NCI-H460 (cell line): ENCODE data around the gene GSDME. TPM values are rescaled to one million over a fixed set of nuclear protein-coding genes. Genes with fewer than 3 reads are reported as not detected.
A peak's percentile ranks its signal among the peaks of the same experiment; 100 is the strongest.
"Not testable (repeated sequence)": the region's sequence is repeated elsewhere in the genome, so short reads cannot be mapped to it uniquely, and the experiment has no call there.

Source experiments
- DNase-seq: peaks from one replicate; pipeline ENCODE4 v3.0.0-alpha.2; 2016; ENCODE audit warnings: low read depth; ENCODE audit errors: extremely low read depth
- polyA plus RNA-seq: library from polyadenylated mRNA; depleted of rRNA; stranded (reverse); fragments of >200 nt; gene quantifications from 2 replicates; pipeline ENCODE4 v1.2.3, GENCODE V29; 2014; cell fraction: nucleus; rRNA removed
- total RNA-seq: library from RNA; depleted of rRNA; stranded (reverse); fragments of >200 nt; shearing (Covaris generic); gene quantifications from 2 replicates; pipeline ENCODE4 v1.2.3, GENCODE V29; 2014; rRNA removed

GSDME gene
- 3.5 and 6.5 TPM in 2 replicates for total RNA-seq
- polyA plus RNA-seq, result 2.7 and 15.2 TPM in 2 replicates

DNA sequence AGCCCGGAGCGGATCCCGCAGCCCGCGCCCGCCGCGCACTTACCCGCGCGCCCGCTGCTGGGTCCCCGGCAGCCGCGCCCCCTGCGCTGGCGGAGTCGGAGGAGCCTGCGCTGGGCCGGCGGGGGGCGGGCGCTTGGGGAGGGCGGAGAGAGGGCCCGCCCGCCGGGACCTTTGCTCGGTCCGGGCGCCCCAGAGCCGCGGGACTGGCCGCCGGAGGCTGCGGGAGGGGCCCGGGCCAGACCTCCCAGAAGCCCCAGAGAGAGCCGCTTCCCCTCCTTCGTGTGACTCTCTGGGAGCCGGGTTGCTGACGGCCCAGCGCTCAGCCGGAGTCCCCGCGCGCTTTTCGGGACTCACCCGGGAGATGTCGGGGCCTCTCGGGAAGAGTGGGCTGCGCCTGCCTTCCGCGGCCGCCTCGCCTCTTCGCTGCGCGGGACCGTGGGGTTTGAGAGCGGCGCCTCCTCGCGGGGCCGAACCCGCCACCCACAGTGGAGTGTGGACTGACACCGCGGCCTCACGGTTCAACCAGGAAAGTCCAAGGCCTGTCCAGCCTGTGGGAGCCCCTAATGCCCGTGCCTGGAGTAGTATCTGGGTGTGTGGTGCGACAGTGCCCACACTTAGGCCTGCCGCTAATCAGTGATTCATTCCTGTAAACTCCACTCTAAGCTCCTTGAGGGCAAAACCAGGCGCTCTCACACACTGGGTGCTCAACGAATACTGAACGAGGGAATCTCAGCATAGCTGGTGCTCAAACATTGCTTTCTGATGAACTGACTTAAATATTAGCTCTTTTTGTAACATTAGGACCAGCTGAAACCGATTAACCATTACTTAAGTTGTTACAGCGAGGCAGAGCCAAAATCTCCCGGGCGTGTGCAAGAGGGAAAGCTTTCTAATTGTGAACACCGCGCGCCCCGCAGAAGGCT lies at the start of gene GSDME:
TSS of gene GSDME (minus strand) at position 112 of the 923 bp plus-strand sequence. CDS start 7,690 bp downstream, outside the sequence.
- peak; percentile 27 for DNase-seq

DNA sequence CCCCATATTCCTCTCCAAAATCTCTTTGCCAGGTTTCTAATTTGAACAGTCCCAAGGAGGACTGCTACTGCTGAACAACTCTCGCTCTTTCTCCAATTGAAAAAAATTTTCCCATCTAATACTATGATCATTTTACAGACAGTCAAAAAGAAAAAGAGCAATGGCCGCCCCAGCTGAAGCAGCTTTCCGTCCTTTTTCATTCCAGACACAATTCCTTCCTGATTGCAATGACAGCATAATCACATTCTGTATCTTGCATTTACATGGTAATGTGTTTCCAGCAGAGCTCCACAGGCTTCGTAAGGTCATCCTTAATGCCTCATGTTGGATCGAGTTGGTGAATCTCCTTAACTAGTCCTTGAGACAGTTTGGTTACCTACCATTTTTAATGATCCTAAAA lies 45.0 kb upstream of the GSDME start:
- DNase-seq, result no peak

DNA sequence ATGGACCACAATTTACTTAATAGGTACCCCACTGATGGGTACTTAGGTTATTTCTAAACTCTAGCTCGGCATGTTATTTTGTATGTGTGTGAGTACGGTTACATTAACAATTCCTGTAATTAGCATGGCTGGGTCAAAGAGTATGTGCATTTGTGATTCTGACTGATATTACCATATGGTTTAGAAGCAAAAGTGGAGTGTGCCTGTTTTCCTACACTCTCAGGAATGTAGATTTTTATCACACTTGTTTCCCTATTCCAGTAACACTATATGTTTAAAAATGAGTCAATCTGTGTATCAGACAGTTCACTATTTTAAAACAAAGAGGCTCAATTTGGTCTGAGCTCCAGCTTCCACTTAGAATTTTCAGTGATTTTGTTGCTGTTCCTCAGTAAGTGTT lies 44.6 kb upstream of the GSDME start:
- no peak for DNase-seq

DNA sequence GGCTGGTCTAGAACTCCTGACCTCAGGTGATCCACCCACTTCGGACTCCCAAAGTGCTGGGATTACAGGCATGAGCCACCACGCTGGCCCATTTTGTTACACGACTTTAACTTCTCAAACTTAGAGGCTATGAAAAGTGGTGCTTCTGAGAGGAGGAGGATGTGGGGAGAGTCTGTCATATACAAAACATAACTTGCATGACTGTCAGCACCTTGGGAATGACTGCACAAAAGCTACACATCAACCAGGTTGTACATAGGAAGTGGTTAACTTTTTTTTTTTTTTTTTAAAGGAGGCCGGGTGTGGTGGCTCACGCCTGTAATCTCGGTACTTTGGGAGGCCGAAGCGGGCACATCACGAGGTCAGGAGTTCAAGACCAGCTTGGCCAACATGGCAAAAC lies 43.4 kb upstream of the GSDME start:
- DNase-seq, result no peak

DNA sequence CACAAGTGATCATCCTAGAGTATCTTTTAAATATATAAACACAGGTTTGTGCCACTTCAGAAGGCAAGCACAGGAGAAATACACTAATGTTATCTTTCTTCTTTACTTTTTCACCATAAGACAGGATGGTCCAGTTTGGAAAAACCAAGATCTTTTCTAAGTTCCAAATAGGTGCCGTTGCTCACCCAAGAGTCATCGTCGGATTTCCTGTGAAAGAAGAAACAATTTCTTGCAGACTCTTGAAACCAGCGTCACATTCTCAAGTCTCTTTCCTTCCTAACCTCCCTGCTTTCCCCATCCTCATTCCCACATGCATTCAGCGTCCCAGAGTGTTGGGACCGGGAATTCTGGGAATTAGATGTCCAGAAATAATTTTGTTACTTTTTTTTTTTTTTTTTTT lies 42.8 kb upstream of the GSDME start:
- DNase-seq, result no peak

DNA sequence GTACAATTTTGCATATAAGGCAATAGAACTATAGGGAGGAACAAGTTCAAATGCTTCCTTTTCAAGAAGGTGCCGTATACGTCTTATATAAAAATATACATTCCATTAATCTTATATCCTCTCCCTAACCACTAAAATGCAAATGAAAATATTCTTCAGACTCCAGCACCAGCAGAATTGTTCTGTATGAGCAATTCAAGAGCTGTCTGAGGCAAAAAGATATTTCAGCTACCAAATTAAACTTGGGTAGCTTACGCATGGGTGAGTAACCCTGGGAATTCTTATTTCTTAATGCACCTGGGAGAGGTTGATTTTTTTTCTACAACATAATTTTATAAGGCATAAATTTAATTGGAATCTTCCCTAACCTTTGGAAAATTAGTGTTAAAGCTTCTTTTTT lies 42.2 kb upstream of the GSDME start:
- DNase-seq, result no peak

DNA sequence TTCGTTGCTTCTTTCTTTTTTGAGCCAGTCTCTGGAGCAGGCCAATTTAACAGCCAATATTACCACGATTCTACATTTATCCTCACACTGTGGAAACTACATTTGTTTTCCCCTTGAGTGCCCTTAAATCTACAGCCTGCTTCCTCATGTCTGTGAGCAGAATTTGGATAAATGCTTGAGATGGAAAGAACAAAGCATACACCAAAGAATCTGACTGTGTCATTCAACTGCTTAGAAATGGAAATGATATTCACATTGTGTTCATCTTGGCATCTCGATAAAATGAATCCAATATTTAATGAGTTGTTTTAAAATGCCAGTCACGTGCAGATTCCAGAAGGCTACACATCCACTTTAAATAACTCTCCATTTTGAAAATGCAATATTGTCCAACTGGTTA lies 41.0 kb upstream of the GSDME start:
- DNase-seq, result no peak

DNA sequence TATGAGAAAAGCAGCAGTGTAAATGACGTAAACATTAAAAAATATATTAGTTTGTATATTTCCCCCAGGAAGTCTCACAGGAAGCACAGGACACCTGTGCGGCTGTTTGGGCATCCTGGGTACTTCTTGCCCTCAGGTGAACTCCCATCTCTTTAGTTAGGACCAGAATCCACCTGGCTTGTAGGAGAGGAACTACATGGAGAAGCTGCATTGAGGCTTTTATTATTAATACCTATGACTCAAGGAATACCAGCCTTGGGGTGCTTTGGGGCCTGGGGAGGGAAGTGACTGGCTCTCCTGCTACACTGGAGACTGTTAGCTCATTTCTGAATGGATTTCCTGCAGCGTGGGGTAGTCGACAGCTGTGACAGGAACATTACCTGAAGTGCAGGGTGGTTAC lies 40.0 kb upstream of the GSDME start:
- DNase-seq, result no peak

DNA sequence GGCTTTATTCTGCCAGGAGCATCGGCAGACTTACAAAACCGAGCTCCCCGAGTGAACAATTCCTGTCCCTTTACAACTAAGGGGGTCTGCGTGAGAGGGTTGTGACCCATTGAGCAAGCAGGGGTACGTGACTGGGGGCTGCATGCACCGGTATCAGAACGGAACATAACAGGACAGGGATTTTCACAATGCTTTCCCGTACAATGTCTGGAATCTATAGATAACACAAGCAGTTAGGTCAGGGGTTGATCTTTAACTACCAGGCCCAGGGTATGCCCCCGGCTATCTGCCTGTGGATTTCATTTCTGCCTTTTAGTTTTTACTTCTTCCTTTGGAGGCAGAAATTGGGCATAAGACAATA lies 38.1 kb upstream of the GSDME start:
- no peak for DNase-seq

DNA sequence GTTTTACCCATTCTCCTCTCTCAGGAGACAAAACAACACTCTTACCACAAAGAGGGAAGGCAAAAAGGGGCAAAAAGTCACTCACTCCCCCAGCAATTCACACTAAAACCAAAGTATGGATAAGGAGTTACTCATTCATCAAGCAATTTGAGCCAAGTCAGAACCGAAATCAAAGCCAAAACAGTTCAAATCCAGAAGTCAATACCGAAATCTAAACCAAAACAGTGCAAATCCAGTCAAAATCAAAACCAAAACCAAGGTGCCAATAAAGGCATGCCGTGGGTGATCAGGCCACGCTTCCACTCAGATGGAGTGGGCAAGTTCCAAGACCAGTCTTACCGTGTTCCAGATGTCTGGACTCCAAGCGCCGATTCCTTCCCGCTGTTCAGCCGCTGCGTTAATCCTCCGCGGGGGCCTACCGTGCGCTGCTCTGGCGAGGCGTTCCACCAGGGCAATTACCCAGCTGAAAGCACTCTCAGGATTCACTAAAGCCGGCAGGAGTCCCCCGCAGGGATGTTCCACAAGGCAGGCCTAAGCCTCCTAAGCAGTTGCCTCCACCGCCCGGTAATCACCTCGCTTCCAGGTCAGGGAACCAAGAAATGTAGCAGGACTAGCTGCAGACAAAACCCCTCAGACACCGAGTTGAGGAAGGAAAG lies 37.6 kb upstream of the GSDME start:
- not testable (repeated sequence) for DNase-seq

DNA sequence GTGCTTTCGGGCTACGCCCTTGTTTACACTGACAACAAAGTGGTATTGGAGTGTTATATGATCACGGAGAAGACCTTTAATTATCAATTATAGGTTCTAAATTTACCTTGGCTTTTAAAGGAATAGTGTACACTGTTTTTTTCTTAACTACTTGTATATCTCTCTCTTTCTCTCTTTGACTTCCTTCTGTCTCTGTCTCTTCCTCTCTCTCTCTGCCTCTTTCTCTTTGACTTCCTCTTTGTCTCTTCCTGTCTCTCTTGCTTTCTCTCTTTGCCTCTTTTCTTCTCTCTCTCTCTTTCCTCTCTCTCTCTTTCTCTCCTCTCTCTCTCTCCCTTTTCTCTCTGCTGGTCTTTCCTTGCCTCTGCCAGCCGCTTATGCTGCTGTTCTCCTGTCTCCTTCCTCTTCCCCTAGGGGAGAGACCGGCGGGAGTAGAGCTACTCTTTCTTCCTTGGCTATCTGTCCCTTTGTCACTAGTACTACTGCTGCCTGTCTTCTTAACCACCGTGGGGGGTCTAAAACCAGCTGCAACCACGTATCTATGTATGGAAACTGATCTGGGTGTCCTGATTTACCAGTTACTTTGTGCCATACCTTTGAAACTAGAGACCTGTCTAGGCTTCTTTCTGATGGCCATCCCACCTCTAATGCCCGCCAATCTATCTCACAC lies 36.9 kb upstream of the GSDME start:
- DNase-seq, result no peak

DNA sequence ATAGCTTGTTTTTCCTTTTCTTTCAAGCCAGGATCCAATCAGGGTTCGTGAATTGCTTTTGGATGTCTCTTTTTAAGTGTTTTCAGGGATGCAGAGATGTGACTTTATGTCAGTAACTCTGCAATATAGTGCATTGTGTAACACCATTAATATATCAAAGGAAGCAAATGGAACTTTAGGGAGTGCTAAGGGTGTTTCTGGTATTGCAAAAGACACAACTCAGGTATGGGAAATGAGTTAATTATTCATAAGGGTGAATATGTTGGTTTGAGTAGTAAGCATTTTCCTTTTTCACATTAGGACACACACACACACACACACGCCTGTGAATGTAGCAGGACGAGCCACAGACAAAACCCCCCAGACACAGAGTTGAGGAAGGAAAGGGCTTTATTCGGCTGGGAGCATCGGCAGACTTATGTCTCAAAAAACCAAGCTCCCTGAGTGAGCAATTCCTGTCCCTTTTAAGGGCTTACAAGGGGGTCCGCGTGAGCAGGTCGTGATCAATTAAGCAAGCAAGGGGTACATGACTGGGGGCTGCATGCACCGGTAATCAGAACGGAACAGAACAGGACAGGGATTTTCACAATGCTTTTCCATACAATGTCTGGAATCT lies 31.8 kb upstream of the GSDME start:
- no peak for DNase-seq

DNA sequence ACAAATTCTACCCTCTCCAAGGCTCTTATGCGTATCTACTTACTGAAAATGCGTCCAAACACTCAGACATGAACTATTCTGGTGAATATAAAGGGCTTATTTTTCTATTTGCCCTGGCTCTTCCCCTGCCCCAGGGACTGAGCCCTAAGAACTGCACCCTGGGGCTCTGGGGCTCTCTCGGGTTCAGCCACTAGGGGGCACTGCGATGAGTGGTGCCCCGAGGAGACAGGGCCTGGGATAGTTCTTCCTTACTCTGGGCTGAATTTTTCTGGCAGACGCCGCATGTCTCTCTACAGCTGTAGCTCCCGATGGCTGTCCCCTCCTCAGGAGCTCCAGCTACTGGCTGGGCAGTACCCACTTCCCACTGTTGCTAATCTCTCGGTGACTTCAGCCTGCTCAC lies 30.8 kb upstream of the GSDME start:
- no peak for DNase-seq

DNA sequence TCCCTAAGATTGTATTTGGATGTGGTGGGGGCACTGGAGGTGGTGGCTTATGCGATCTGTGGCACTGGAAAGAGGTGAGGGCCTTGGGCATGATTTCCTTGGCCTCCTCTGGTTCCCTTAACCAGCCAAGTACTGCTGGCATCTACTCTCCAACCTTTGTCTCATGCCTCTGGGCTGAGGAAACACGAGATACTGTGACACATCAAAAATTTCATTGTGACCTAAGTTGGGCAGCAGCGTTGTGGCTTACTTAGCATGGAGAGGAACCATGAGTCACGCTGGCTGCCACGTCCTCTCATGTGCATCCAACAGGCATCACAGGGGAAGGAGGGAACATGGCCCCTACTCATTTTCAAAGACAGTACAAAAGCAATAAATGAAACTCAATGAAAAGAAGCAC lies 29.7 kb upstream of the GSDME start:
- DNase-seq, result peak; percentile 32

DNA sequence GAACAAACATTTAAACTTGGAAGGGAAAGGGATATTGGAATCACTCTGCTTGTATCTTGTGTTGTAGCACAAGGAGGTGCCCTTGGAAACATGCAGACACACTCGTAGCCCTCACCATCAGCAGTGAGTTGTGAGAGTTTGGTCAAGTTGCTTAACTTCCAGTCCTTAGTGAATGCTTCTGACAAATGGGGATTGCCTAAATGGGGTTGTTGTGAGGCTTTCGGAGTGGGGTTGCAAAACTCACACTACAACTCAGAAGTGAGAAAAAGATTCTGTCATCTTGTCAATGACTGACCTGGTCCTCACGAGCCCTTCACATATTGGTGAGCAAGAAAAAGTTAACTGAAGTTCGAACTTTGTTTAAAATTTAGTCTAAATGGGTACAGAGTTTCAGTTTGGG lies 29.0 kb upstream of the GSDME start:
- DNase-seq, result no peak

DNA sequence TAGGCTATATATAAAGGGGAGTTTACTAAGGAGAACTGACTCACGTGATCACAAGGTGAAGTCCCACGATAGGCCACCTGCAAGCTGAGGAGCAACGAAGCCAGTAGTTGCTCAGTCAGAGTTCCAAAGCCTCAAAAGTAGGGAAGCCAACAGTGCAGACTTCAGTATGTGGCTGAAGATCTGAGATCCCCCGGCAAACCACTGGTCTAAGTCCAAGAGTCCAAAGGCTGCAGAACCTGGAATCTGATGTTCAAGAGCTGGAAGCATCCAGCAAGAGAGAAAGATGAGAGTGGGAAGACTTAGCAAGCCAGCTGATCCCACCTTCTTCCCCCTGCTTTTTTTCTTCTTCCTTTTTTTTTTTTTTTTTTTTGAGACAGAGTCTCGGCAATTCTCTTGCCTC lies 27.0 kb upstream of the GSDME start:
- DNase-seq, result no peak

DNA sequence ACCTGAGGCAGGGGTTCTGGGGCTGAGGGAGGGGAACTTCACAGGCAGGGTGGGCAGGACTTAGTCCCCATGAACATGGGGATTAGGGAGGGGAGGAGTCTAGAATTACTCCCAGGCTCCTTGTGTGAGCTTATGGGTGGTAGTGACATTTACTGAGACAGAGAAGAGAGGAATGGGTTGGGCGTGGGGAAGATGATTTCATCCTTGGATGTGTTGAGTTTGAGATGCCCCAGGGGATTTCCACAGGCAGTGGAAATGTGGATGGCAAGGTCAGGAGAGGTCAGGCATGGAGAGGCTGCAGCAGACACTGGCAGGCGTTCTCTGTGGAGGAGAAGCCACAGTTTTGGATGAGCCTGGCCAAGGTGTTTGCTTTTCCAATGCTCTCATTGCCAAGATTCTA lies 26.4 kb upstream of the GSDME start:
- no peak for DNase-seq

DNA sequence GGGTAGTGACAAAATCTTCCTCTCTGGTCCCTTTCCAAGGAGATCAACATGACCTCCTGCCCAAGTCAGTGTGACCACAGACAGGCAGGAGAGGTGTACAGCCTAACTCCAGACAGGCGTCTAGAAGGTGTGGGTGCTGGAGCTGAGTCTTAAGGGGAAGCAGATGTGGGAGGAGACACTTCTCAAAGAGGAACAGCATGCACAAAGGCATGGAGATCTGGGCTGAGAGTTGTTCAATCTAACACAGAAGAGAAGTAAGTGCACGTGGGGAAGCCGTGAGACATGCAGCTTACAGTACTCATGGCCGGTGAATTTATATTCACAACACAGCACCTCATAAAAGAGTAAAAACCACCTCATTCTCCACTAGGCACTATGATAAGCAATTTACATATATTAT lies 23.8 kb upstream of the GSDME start:
- DNase-seq, result no peak

DNA sequence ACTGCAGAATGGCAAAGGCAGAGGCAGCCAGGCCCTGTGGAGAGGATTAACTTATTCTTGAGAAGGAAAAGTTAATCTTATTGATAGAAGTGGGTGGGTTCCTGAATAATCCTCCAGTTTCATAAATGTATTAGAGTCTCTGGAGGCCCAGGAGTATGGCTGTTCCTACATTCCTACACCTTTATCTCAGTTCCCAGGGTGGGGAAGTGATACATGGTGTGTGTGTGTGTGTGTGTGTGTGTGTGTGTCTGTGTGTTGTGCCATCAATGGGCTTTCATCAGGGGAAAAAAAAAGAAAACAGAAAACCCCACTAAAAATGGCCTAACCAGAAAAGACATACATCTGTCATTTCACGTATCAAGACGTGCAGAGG lies 22.0 kb upstream of the GSDME start:
- no peak for DNase-seq

DNA sequence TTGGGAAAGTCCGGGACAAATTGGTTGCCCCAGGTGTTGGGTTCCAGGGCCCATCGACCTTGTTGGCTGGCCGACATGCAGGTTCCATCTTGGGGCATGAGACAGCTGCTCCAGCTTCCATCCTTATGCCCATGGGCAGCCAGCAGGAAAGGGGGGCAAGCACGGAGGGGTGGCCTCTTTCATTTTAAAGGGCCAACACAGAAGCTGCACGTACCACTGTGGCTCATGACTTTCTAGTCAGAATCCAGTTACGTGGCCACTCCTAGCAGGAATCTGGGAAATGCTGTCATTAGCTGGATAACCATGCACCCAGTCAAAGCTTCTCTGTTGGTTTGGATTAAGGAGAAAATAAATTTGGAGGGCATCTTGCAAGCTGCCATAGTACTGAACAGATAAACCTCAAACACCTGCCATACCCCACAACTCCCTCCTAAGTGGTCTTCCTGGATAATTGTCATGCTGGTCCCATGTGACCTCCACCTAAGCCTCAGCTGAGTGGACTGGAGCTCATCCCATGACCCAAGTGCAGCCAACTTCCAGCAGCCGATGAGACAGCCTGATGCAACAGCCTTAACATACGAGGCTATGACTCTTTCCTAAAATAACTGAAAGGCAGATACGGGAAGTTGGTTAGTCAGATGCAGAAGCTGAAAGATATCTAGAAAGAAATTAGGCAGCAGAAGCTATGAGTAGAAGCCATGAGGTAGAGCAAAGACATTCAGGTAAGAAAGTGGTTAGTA lies 21.4 kb upstream of the GSDME start:
- peak; percentile 18 for DNase-seq
